ENCODE data around the gene WDFY2.

WDFY2 gene

GRCh38 chr13:51797664-51798488 is 213.6 kb downstream of the WDFY2 start:
- H3K36me3 ChIP-seq (ENCODE audit: insufficient read depth, low read length) = no peaks in the 10 kb centered on the region
- H3K79me2 ChIP-seq (ENCODE audit: insufficient read depth, low read length) = no peaks in the 10 kb centered on the region
- H3K9me3 ChIP-seq (ENCODE audit: insufficient read depth, low read depth, low read length) = no peaks in the 10 kb centered on the region
- peak; percentile 68 for TF ChIP-seq CTCF (conservative IDR thresholded peaks at IDR 0.05; ENCODE audit: low read length)
- TF ChIP-seq EZH2phosphoT487 (IDR thresholded peaks at IDR 0.05; ENCODE audit: borderline replicate concordance) = no peak
- H3K4me2 ChIP-seq (ENCODE audit: low read depth, low read length, poor library complexity, severe bottlenecking) = no peak overlapping the region
- peaks cover 22% of the 10 kb centered on the region for H3K4me1 ChIP-seq (ENCODE audit: insufficient read depth, low read length, poor library complexity, severe bottlenecking)
- no peak overlapping the region for H2AFZ ChIP-seq (ENCODE audit: low read length)
- no peaks in the 10 kb centered on the region for H3K9me2 ChIP-seq (replicated peaks; ENCODE audit: low read depth, low read length)
- H3K9ac ChIP-seq (ENCODE audit: low read depth, low read length, poor library complexity, severe bottlenecking) = no peak overlapping the region
- no peaks in the 10 kb centered on the region for H3K27me3 ChIP-seq (ENCODE audit: insufficient read depth, low read length, poor library complexity, severe bottlenecking)
- no peaks in the 10 kb centered on the region for H3F3A ChIP-seq (ENCODE audit: low read depth)
- H4K20me1 ChIP-seq (ENCODE audit: insufficient read depth, low read length, poor library complexity, severe bottlenecking) = no peaks in the 10 kb centered on the region
- no peak overlapping the region for H3K4me3 ChIP-seq (ENCODE audit: low read length, poor library complexity, severe bottlenecking)

GRCh38 chr13:51799261-51799660 is 215.0 kb downstream of the WDFY2 start:
- Histone ChIP-seq H3F3A (ENCODE audit: low read depth) (no peaks in the 10 kb centered on the region), H4K20me1 (ENCODE audit: insufficient read depth, low read length, poor library complexity, severe bottlenecking) (no peaks in the 10 kb centered on the region), H3K36me3 (ENCODE audit: insufficient read depth, low read length) (no peaks in the 10 kb centered on the region), H3K4me2 (ENCODE audit: low read depth, low read length, poor library complexity, severe bottlenecking) (no peak overlapping the region), H3K4me3 (ENCODE audit: low read length, poor library complexity, severe bottlenecking) (no peak overlapping the region), H3K9me3 (ENCODE audit: insufficient read depth, low read depth, low read length) (no peaks in the 10 kb centered on the region), H3K79me2 (ENCODE audit: insufficient read depth, low read length) (no peaks in the 10 kb centered on the region), H3K27me3 (ENCODE audit: insufficient read depth, low read length, poor library complexity, severe bottlenecking) (no peaks in the 10 kb centered on the region), H3K9me2 (replicated peaks; ENCODE audit: low read depth, low read length) (no peaks in the 10 kb centered on the region), H3K4me1 (ENCODE audit: insufficient read depth, low read length, poor library complexity, severe bottlenecking) (peaks cover 18% of the 10 kb centered on the region), H3K9ac (ENCODE audit: low read depth, low read length, poor library complexity, severe bottlenecking) (no peak overlapping the region), H2AFZ (ENCODE audit: low read length) (no peak overlapping the region)
- no peak for TF ChIP-seq EZH2phosphoT487 (IDR thresholded peaks at IDR 0.05; ENCODE audit: borderline replicate concordance)
- no peak for TF ChIP-seq CTCF (conservative IDR thresholded peaks at IDR 0.05; ENCODE audit: low read length)

GRCh38 chr13:51800486-51800885 is 216.2 kb downstream of the WDFY2 start:
- H3F3A ChIP-seq (ENCODE audit: low read depth) = no peaks in the 10 kb centered on the region

More at GRCh38 chr13:51800486-51800885, 216.2 kb downstream of the WDFY2 start:
- TF ChIP-seq CTCF (conservative IDR thresholded peaks at IDR 0.05; ENCODE audit: low read length) (no peak), EZH2phosphoT487 (IDR thresholded peaks at IDR 0.05; ENCODE audit: borderline replicate concordance) (no peak)
- H3K9ac ChIP-seq (ENCODE audit: low read depth, low read length, poor library complexity, severe bottlenecking) = no peak overlapping the region
- no peak overlapping the region for H2AFZ ChIP-seq (ENCODE audit: low read length)
- H3K9me3 ChIP-seq (ENCODE audit: insufficient read depth, low read depth, low read length) = no peaks in the 10 kb centered on the region
- no peak overlapping the region for H3K4me3 ChIP-seq (ENCODE audit: low read length, poor library complexity, severe bottlenecking)
- H3K27me3 ChIP-seq (ENCODE audit: insufficient read depth, low read length, poor library complexity, severe bottlenecking) = no peaks in the 10 kb centered on the region
- no peaks in the 10 kb centered on the region for H4K20me1 ChIP-seq (ENCODE audit: insufficient read depth, low read length, poor library complexity, severe bottlenecking)
- no peaks in the 10 kb centered on the region for H3K36me3 ChIP-seq (ENCODE audit: insufficient read depth, low read length)
- no peaks in the 10 kb centered on the region for H3K9me2 ChIP-seq (replicated peaks; ENCODE audit: low read depth, low read length)
- no peaks in the 10 kb centered on the region for H3K79me2 ChIP-seq (ENCODE audit: insufficient read depth, low read length)
- peaks cover 16% of the 10 kb centered on the region for H3K4me1 ChIP-seq (ENCODE audit: insufficient read depth, low read length, poor library complexity, severe bottlenecking)
- no peak overlapping the region for H3K4me2 ChIP-seq (ENCODE audit: low read depth, low read length, poor library complexity, severe bottlenecking)
